Left cardiac atrium (tissue), 4 donors: ENCODE measurements around the gene FAM83C. TPM values are rescaled to one million over a fixed set of nuclear protein-coding genes. Genes with fewer than 3 reads are reported as not detected.
"Not testable (repeated sequence)": the region's sequence is repeated elsewhere in the genome, so short reads cannot be mapped to it uniquely, and the experiment has no call there.

Experiments used
- ATAC-seq, 2 donors: fragments of 200-7000 bp; cut with Tn5 transposase; one replicate each; pipeline ENCODE4 v1.9.1; 2020; ENCODE audit warnings: mild to moderate bottlenecking in 2 of 2, moderate library complexity in 2 of 2
- DNase-seq: peaks from one replicate; pipeline ENCODE4 v3.0.0-alpha.2; 2020
- intact Hi-C, 2 donors: fragments of 100-400 bp; cut with DNase I; formaldehyde crosslinking; loops; one replicate each; pipeline versions ENCODE4 v1.14.1 to v1.15.1; 2022 to 2023
- total RNA-seq, 2 donors: library from RNA; stranded (reverse); fragmentation: NEBNext Ultra II Directional; extraction: Animal tissue kit (Norgen Biotek cat#: 25700); gene quantifications; one replicate each; pipeline ENCODE4 v1.2.1, GENCODE V29; 2021
- donor health status: DM: no; HTN: yes; CAD: no.
- donor health status: DM: no; HTN: yes; CAD: no; lungs with severe emphysema.
- donor health status: DM: yes; HTN: yes; CAD: no.
- donor health status: Dilated cardiomyopathy.

FAM83C gene
- total RNA-seq, 2 donors from 2014 or later: not detected

- no peak for ATAC-seq
- intact Hi-C loops: no loop called here
- no peak for DNase-seq
These were observed 39.2 kb downstream of the FAM83C start for GRCh38 chr20:35253010-35253409.

- ATAC-seq, DNase-seq, intact Hi-C loops: not testable (repeated sequence)
These were observed 39.6 kb downstream of the FAM83C start for GRCh38 chr20:35252598-35252997.

GRCh38 chr20:35252037-35252461, 40.2 kb downstream of the FAM83C start:
- ATAC-seq: no peak
- no peak for DNase-seq
- intact Hi-C loops: no loop called here

GRCh38 chr20:35251613-35251940, 40.6 kb downstream of the FAM83C start:
- ATAC-seq: no peak
- intact Hi-C loops: no loop called here
- no peak for DNase-seq

DNA sequence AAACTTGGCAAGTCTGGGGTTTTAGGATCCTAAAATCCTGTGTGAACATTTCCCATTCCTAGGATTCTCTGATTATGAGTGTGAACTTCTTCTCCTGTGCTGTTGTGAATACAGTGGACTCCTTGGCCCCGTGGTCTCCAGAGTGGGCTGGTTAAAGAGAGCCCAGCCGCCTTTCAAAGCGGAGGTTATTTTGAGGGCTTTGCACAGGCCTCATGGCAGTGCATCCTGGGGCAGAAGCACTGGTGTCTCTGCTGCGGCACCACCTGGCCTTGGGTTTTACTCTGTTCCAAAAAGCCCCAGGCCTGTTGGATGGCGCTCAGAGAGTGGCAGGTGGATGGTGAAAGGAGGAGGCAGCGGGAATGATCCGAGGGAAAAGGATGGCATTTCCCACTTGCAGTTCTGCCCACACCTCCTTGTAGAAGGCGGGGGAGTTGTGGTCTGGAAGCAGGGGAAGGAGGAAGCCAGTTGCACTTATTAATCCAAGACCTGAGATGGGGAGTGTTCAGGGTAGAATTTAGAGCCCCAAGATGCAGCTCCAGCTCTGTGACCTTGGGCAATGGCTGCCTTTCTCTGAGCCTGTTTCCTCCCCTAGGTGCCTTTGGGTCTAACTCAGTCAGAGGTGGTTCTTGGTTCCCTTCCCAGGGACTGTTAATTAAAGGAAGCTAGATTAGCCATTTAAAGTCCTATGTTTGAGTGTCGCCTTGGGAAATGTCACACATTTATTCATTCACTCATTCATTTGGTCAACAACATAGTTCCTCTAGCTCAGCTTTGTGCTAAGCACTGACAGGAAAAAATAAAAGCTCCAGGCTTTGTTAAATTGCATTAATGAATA, 43.4 kb downstream of the FAM83C start:
- intact Hi-C loops: no loop called here
- DNase-seq: no peak
- ATAC-seq: no peak

DNA sequence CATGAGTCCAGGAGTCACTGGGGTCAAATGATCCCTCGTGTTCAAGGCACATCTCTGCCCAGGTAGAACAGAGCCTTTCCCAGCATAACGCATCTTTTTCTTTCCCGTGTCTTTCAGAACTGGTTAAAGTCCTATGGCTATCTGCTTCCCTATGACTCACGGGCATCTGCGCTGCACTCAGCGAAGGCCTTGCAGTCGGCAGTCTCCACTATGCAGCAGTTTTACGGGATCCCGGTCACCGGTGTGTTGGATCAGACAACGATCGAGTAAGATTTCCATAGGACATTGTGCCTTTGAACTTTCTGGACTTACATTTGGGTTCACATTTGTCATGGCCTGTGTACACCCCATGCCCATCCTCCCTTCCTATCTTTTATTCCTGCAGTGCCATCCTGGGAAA, 45.5 kb downstream of the FAM83C start:
- intact Hi-C loops: no loop called here
- ATAC-seq (no peak), DNase-seq (no peak)

DNA sequence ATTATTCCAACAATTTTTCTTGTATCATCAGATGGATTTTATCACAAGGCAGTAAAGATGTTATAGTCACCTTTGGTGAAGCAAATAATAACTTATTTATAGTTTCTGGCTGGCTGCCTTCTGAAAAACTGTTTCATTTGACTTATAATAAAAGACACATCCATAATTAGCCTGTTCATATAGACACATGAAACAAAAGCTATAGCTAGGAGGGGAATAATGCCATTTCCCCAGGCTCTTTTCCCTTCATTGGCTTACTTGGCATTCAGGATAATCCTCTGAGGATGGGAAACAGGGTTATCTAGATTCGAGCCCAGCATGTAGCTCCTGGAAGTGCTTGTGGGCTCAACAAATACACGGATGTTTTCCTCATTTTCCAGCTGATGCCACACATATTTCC, 48.2 kb downstream of the FAM83C start:
- DNase-seq (no peak), ATAC-seq (no peak)
- intact Hi-C loops: no loop called here

GRCh38 chr20:35243317-35243716, 48.9 kb downstream of the FAM83C start:
- intact Hi-C loops: no loop called here
- ATAC-seq: no peak
- no peak for DNase-seq

GRCh38 chr20:35240811-35241293, 51.4 kb downstream of the FAM83C start:
- DNase-seq: no peak
- intact Hi-C loops: no loop called here
- ATAC-seq: no peak

- intact Hi-C loops: no loop called here
- no peak for DNase-seq
- no peak for ATAC-seq
These were observed 52.0 kb downstream of the FAM83C start for GRCh38 chr20:35240083-35240810.

- ATAC-seq (no peak), DNase-seq (no peak)
- intact Hi-C loops: no loop called here
These were observed 53.5 kb downstream of the FAM83C start for GRCh38 chr20:35238735-35239134.

DNA sequence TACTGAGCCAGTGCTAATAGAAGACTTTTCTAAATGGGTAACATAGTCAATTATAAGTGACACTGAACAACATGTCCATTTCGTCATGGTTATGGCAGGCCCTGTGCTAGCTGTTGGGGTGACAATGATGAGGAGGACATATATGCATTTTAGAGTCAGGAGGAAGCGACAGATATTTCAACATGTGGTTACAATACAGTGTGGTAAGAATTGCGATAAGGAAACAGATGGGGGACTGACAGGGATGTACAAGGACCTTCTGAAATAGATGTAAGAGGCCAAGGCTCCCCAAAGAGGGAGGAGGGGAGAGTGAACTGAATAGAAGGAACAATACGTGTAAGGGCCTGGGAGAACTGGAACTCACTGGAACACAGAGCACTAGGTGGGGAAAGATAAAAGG, 54.1 kb downstream of the FAM83C start:
- intact Hi-C loops: no loop called here
- no peak for DNase-seq

GRCh38 chr20:35237486-35237885, 54.7 kb downstream of the FAM83C start:
- DNase-seq: no peak
- intact Hi-C loops: no loop called here
- no peak for ATAC-seq

More for the DNA sequence above, 54.1 kb downstream of the FAM83C start:
- ATAC-seq: no peak

- ATAC-seq (peak in 1 of 2 donors; percentile 15), DNase-seq (peak; percentile 45)
- intact Hi-C loops: no loop called here
These were observed 56.3 kb downstream of the FAM83C start for GRCh38 chr20:35235881-35236280.

Other genes starting within 250 kb of the FAM83C start
- 10 to 100 TPM; 32.6 to 47.1 TPM for gene TRPC4AP, start 199.6 kb downstream of the FAM83C start, total RNA-seq
- gene EDEM2, start 145.1 kb downstream of the FAM83C start, total RNA-seq: 10 to 100 TPM; 16.6 to 25.6 TPM
- 10 to 100 TPM; 26.9 to 41.9 TPM for gene PROCR, start 120.4 kb downstream of the FAM83C start, total RNA-seq
- gene MMP24, start 65.7 kb downstream of the FAM83C start, total RNA-seq: 1 to 10 TPM in 1 of 2 donors, under 1 TPM in 1; 0.85 to 1.3 TPM
- gene MMP24OS, start 14.3 kb downstream of the FAM83C start, total RNA-seq: 10 to 100 TPM; 46.9 to 53.2 TPM
- 10 to 100 TPM; 40.1 to 59.7 TPM for gene EIF6, start 7.7 kb downstream of the FAM83C start, total RNA-seq
- gene UQCC1, start 119.5 kb upstream of the FAM83C start, total RNA-seq: 10 to 100 TPM; 77.5 to 94.6 TPM
- gene GDF5, start 145.8 kb upstream of the FAM83C start, total RNA-seq: 1 to 10 TPM in 1 of 2 donors, under 1 TPM in 1; 0.56 to 1.3 TPM
- 10 to 100 TPM; 11.1 to 17.3 TPM for gene CEP250, start 163.2 kb upstream of the FAM83C start, total RNA-seq
- not detected for gene C20orf173, start 237.2 kb upstream of the FAM83C start, total RNA-seq
- 100 to 1,000 TPM; 119 to 120 TPM for gene ERGIC3, start 249.7 kb upstream of the FAM83C start, total RNA-seq